H1 (cell line): ENCODE data around the gene PPIL4. TPM values are rescaled to one million over a fixed set of nuclear protein-coding genes. Genes with fewer than 3 reads are reported as not detected.

Experiments used
- CTCF ChIA-PET: fragments of 300-600 bp; sonication (Branson Sonifier 250); formaldehyde crosslinking; loops from one replicate; lab custom pipeline; 2021; ENCODE audit not compliant: partially characterized antibody; lab: Charles Lee
- POLR2A ChIA-PET: fragments of 300-600 bp; sonication (Branson Sonifier 250); formaldehyde crosslinking; loops from one replicate; lab custom pipeline; 2021; ENCODE audit warnings: inconsistent platforms; ENCODE audit not compliant: partially characterized antibody; lab: Charles Lee
- DNase-seq, 2 experiments: peaks; one replicate each; pipeline versions ENCODE4 v3.0.0 to v3.0.0-alpha.2; 2010 to 2022; ENCODE audit warnings: low spot score in 2 of 2, low read depth in 1 of 2, mixed read lengths in 1 of 2
- FAIRE-seq: peaks from 2 replicates; lab custom pipeline; 2011; peaks lifted over from hg19 to GRCh38; lab: Jason Lieb, UNC
- H2AFZ ChIP-seq: 2 replicates; pipeline ENCODE4 v1.8.1; 2012; ENCODE audit warnings: low read length, inconsistent platforms
- H2AK5ac ChIP-seq: 2 replicates; pipeline ENCODE4 v1.6.1; 2013; ENCODE audit warnings: low read depth, low read length
- H2BK120ac ChIP-seq: replicated peaks from 2 replicates; pipeline ENCODE3; 2013; ENCODE audit warnings: low read depth, low read length, inconsistent platforms
- H2BK12ac ChIP-seq: 2 replicates; pipeline ENCODE4 v1.6.1; 2013; ENCODE audit warnings: low read depth, low read length
- H2BK15ac ChIP-seq: 2 replicates; pipeline ENCODE4 v1.6.1; 2013; ENCODE audit warnings: low read length
- H2BK20ac ChIP-seq: 2 replicates; pipeline ENCODE4 v1.6.1; 2013; ENCODE audit warnings: low read length
- H2BK5ac ChIP-seq: 2 replicates; pipeline ENCODE4 v1.6.1; 2013; ENCODE audit warnings: low read depth, low read length
- H3K14ac ChIP-seq: 2 replicates; pipeline ENCODE4 v1.6.1; 2013; ENCODE audit warnings: inconsistent platforms; ENCODE audit not compliant: insufficient read length
- H3K18ac ChIP-seq: 2 replicates; pipeline ENCODE4 v1.6.1; 2013; ENCODE audit warnings: low read length; ENCODE audit errors: extremely low read depth
- H3K23ac ChIP-seq: 2 replicates; pipeline ENCODE4 v1.6.1; 2013; ENCODE audit warnings: inconsistent platforms; ENCODE audit not compliant: insufficient read length
- H3K23me2 ChIP-seq: 2 replicates; pipeline ENCODE4 v1.6.1; 2013; ENCODE audit warnings: low read depth, low read length
- H3K27ac ChIP-seq: 2 replicates; pipeline ENCODE4 v1.6.1; 2011; ENCODE audit warnings: low read depth, low read length, inconsistent platforms
- H3K27me3 ChIP-seq, 4 experiments: replicated peaks in 1 of 4; 1 replicate in 1 of 4; 2 replicates in 3 of 4; pipeline versions ENCODE4 v1.6.1 to v1.8.1; 2011 to 2013; ENCODE audit warnings: low read length in 3 of 4, mild to moderate bottlenecking in 3 of 4, inconsistent platforms in 2 of 4, mixed read lengths in 2 of 4, moderate library complexity in 1 of 4; ENCODE audit not compliant: control insufficient read depth in 3 of 4, insufficient read depth in 3 of 4; ENCODE audit errors: extremely low read depth in 1 of 4
- H3K36me3 ChIP-seq, 4 experiments: 2 replicates each; pipeline versions ENCODE4 v1.6.1 to v1.8.1; 2011 to 2013; ENCODE audit warnings: mild to moderate bottlenecking in 4 of 4, low read length in 3 of 4, moderate library complexity in 2 of 4, control low read depth in 1 of 4, inconsistent platforms in 1 of 4; ENCODE audit not compliant: insufficient read depth in 4 of 4, control insufficient read depth in 2 of 4
- H3K4ac ChIP-seq: replicated peaks from 2 replicates; pipeline ENCODE3; 2013; ENCODE audit warnings: low read length, low read depth, mixed read lengths, inconsistent platforms; ENCODE audit not compliant: insufficient read length
- H3K4me1 ChIP-seq, 4 experiments: replicated peaks in 1 of 4; 1 replicate in 1 of 4; 2 replicates in 3 of 4; pipeline versions ENCODE4 v1.6.1 to v1.8.1; 2011 to 2013; ENCODE audit warnings: low read length in 3 of 4, inconsistent platforms in 2 of 4, mixed read lengths in 1 of 4; ENCODE audit not compliant: insufficient read depth in 4 of 4, control insufficient read depth in 3 of 4
- H3K4me2 ChIP-seq, 2 experiments: 2 replicates each; pipeline versions ENCODE4 v1.6.1 to v1.8.1; 2011 to 2013; ENCODE audit warnings: low read depth in 2 of 2, low read length in 2 of 2, control low read depth in 1 of 2, inconsistent platforms in 1 of 2, mild to moderate bottlenecking in 1 of 2; ENCODE audit not compliant: insufficient read depth in 1 of 2
- H3K4me3 ChIP-seq, 4 experiments: fragments of 200-600, 300-600 bp in 1 of 4; sonication (generic), shearing (Covaris generic), sonication (Bioruptor Twin) in 1 of 4; 2 replicates each; pipeline versions ENCODE4 v1.5.1 to v1.8.1; 2011 to 2016; ENCODE audit warnings: low read length in 4 of 4, low read depth in 3 of 4, control low read depth in 2 of 4, inconsistent platforms in 2 of 4, mild to moderate bottlenecking in 2 of 4, mixed read lengths in 1 of 4, moderate library complexity in 1 of 4; ENCODE audit not compliant: insufficient read depth in 2 of 4; ENCODE audit errors: extremely low read depth in 1 of 4
- H3K56ac ChIP-seq: replicated peaks from 2 replicates; pipeline ENCODE3; 2013; ENCODE audit warnings: low read depth, mild to moderate bottlenecking, mixed read lengths, low read length, inconsistent platforms; ENCODE audit not compliant: insufficient read length
- H3K79me1 ChIP-seq: 2 replicates; pipeline ENCODE4 v1.6.1; 2013; ENCODE audit warnings: low read depth, low read length, control low read depth
- H3K79me2 ChIP-seq, 2 experiments: 2 replicates each; pipeline versions ENCODE4 v1.6.1 to v1.8.1; 2012 to 2013; ENCODE audit warnings: low read length in 2 of 2, mild to moderate bottlenecking in 2 of 2, inconsistent platforms in 1 of 2; ENCODE audit not compliant: insufficient read depth in 2 of 2, control insufficient read depth in 1 of 2
- H3K9ac ChIP-seq, 4 experiments: replicated peaks in 1 of 4; 1 replicate in 1 of 4; 2 replicates in 3 of 4; pipeline versions ENCODE4 v1.6.1 to v1.8.1; 2011 to 2013; ENCODE audit warnings: low read depth in 3 of 4, low read length in 3 of 4, control low read depth in 2 of 4, mild to moderate bottlenecking in 2 of 4, moderate library complexity in 2 of 4, inconsistent platforms in 1 of 4; ENCODE audit errors: extremely low read depth in 1 of 4
- H3K9me3 ChIP-seq, 2 experiments: 2 replicates each; pipeline versions ENCODE4 v1.6.1 to v1.8.1; 2012 to 2013; ENCODE audit warnings: mild to moderate bottlenecking in 2 of 2, moderate library complexity in 2 of 2, control low read depth in 1 of 2, inconsistent platforms in 1 of 2, low read depth in 1 of 2, low read length in 1 of 2, mixed read lengths in 1 of 2; ENCODE audit not compliant: insufficient read depth in 2 of 2
- H4K20me1 ChIP-seq, 2 experiments: replicated peaks in 1 of 2; 2 replicates each; pipeline versions ENCODE3 to v1.8.1; 2011 to 2013; ENCODE audit warnings: inconsistent platforms in 2 of 2, low read length in 2 of 2, mild to moderate bottlenecking in 1 of 2; ENCODE audit not compliant: insufficient read depth in 2 of 2, control insufficient read depth in 1 of 2
- H4K5ac ChIP-seq: 2 replicates; pipeline ENCODE4 v1.6.1; 2013; ENCODE audit warnings: low read length, low read depth, mixed read lengths, inconsistent platforms; ENCODE audit not compliant: insufficient read length
- H4K8ac ChIP-seq: 2 replicates; pipeline ENCODE4 v1.8.0; 2013; ENCODE audit warnings: mild to moderate bottlenecking, moderate library complexity, low read length, inconsistent platforms; ENCODE audit not compliant: insufficient read depth; ENCODE audit errors: extremely low read depth
- H4K91ac ChIP-seq: replicated peaks from 2 replicates; pipeline ENCODE3; 2013; ENCODE audit warnings: low read length, mixed read lengths, inconsistent platforms; ENCODE audit not compliant: insufficient read length
- BRCA1 ChIP-seq: IDR thresholded peaks from 2 replicates; pipeline ENCODE4 v1.6.1; 2012; ENCODE audit warnings: low read depth, low read length, improper control_type of control experiment
- CBX8 ChIP-seq: fragments of 300-800, 300-1000 bp; sonication (generic); IDR thresholded peaks from 2 replicates; pipeline ENCODE4 v1.7.1; 2016; ENCODE audit warnings: low read depth, low read length, borderline replicate concordance
- CHD1 ChIP-seq: IDR thresholded peaks from 2 replicates; pipeline ENCODE4 v1.6.1; 2012; ENCODE audit warnings: low read depth, low read length, improper control_type of control experiment
- EGR1 ChIP-seq: IDR thresholded peaks from 2 replicates; pipeline ENCODE4 v1.6.1; 2011; ENCODE audit warnings: low read depth, low read length, borderline replicate concordance
- HDAC6 ChIP-seq: IDR thresholded peaks from one replicate; pipeline ENCODE4 v1.7.1; 2012; ENCODE audit warnings: low read depth, mild to moderate bottlenecking, inconsistent platforms, low read length, moderate library complexity
- SIX5 ChIP-seq: IDR thresholded peaks from 2 replicates; pipeline ENCODE4 v1.6.1; 2011; ENCODE audit warnings: mild to moderate bottlenecking, low read depth, low read length
- WGBS, 2 experiments: shearing (Covaris generic) in 1 of 2; methylation state at CpG; one replicate each; pipeline versions ENCODE4 v1.1.6 to v1.1.7; 2013 to 2015; ENCODE audit warnings: low lambda C conversion rate in 2 of 2, mixed read lengths in 2 of 2, inconsistent platforms in 1 of 2, low coverage in 1 of 2, missing lambda C conversion rate in 1 of 2; ENCODE audit not compliant: insufficient replicate concordance in 2 of 2, insufficient coverage in 1 of 2, insufficient read length in 1 of 2; ENCODE audit errors: extremely low coverage in 1 of 2, missing lambda C conversion rate in 1 of 2; 5-methylcytosine and 5-hydroxymethylcytosine counted together
- polyA plus RNA-seq, 7 experiments: library from polyadenylated mRNA; depleted of rRNA in 3 of 7; stranded (reverse) in 5 of 7; unstranded in 2 of 7; fragments of >200 nt in 5 of 7; fragments of 200-250 nt in 2 of 7; gene quantifications; 1 replicate in 5 of 7; 2 replicates in 1 of 7; 4 replicates in 1 of 7; pipeline versions ENCODE4 v1.2.1 to v1.2.3, GENCODE V29; 2011 to 2013; ENCODE audit warnings: missing spikeins in 2 of 7, mixed read lengths in 2 of 7
- total RNA-seq: library from RNA; stranded (reverse); fragmentation: NEBNext Ultra II Directional; extraction: Animal tissue kit (Norgen Biotek cat#: 25700); gene quantifications from 2 replicates; pipeline ENCODE4 v1.2.1, GENCODE V29; 2021
- TF ChIP-seq, protein P1 (sequence below), 3 experiments: IDR thresholded peaks; 1 replicate in 2 of 3; 2 replicates in 1 of 3; pipeline versions ENCODE4 v1.5.1 to v1.6.1; 2011; ENCODE audit warnings: low read length in 3 of 3, mild to moderate bottlenecking in 3 of 3, inconsistent platforms in 2 of 3, low read depth in 1 of 3, moderate library complexity in 1 of 3; ENCODE audit not compliant: insufficient read depth in 1 of 3; ENCODE audit errors: control extremely low read depth in 1 of 3

Gene PPIL4
- total and polyA plus RNA-seq, 2 of the 8 experiments (the other 6 are each of a cell fraction or from before 2014, with no cell fraction given): 2.0 to 33.2 TPM

DNA sequence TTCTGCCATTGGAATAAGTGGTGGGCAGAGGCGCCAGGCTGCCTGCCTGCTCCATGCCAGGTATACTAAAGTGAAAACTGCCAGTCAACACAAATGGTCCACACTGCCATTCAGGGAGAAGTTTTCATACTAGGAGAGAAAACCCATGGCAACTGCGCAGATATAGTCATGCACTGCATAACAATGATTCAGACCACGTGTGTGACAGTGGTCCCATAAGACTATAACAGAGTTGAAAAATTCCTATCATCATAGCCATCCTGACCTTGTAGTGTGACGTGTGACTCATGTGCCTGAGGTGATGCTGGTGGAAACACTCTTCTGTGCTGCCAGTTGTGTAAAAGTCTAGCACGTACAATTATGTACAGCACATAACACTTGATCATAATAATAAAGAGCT is 86.1 kb downstream of the PPIL4 start:
- Histone ChIP-seq H3K56ac (no peak overlapping the region), H4K91ac (no peak overlapping the region), H4K20me1 (no peaks in the 10 kb centered on the region), H3K79me2 (no peaks in the 10 kb centered on the region), H2BK120ac (no peak overlapping the region), H2AK5ac (no peak overlapping the region), H3K4me3 (no peak overlapping the region), H2AFZ (no peak overlapping the region), H3K36me3 (no peaks in the 10 kb centered on the region), H3K23me2 (no peaks in the 10 kb centered on the region), H2BK5ac (no peak overlapping the region), H3K4me2 (no peak overlapping the region), H3K9ac (no peak overlapping the region), H3K9me3 (no peaks in the 10 kb centered on the region), H3K14ac (no peak overlapping the region), H3K4me1 (no peaks in the 10 kb centered on the region), H2BK15ac (no peak overlapping the region), H3K79me1 (no peaks in the 10 kb centered on the region), H3K4ac (no peak overlapping the region), H3K27me3 (no peaks in the 10 kb centered on the region), H3K23ac (no peak overlapping the region), H4K8ac (no peak overlapping the region), H2BK12ac (no peak overlapping the region), H4K5ac (no peak overlapping the region), H2BK20ac (no peak overlapping the region), H3K18ac (no peak overlapping the region), H3K27ac (no peak overlapping the region)
- ChIA-PET CTCF (interaction anchor here (0.7 to 1.9 kb wide), 3 partner anchors 9 to 378 kb away, joined by 3 to 5 read pairs (median 4); no protein-coding TSS in a partner anchor), POLR2A (no interaction called here)
- WGBS, 2 experiments: 69% methylated on average over 5 of the region's 5 CpGs; no CpG with 5 or more reads in 1 of the 2 experiments
- no peak for TF ChIP-seq CBX8
- TF ChIP-seq HDAC6: no peak
- no peak for TF ChIP-seq SIX5
- TF ChIP-seq BRCA1: no peak
- no peak for TF ChIP-seq CHD1
- no peak for TF ChIP-seq EGR1
- TF ChIP-seq, protein P1, sequence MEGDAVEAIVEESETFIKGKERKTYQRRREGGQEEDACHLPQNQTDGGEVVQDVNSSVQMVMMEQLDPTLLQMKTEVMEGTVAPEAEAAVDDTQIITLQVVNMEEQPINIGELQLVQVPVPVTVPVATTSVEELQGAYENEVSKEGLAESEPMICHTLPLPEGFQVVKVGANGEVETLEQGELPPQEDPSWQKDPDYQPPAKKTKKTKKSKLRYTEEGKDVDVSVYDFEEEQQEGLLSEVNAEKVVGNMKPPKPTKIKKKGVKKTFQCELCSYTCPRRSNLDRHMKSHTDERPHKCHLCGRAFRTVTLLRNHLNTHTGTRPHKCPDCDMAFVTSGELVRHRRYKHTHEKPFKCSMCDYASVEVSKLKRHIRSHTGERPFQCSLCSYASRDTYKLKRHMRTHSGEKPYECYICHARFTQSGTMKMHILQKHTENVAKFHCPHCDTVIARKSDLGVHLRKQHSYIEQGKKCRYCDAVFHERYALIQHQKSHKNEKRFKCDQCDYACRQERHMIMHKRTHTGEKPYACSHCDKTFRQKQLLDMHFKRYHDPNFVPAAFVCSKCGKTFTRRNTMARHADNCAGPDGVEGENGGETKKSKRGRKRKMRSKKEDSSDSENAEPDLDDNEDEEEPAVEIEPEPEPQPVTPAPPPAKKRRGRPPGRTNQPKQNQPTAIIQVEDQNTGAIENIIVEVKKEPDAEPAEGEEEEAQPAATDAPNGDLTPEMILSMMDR (IDR thresholded peaks at IDR 0.05; ENCODE audit: control extremely low read depth in 1 of 3, insufficient read depth in 1 of 3, low read depth in 1 of 3, low read length in 3 of 3): no peak
- FAIRE-seq (no peak), DNase-seq (no peak)
